ENCODE measurements around the gene ZNF385B.

GRCh38 chr2:179677746-179678505, 183.5 kb downstream of the ZNF385B start:
- no peak for TF ChIP-seq CTCF (conservative IDR thresholded peaks at IDR 0.05; ENCODE audit: low read length)
- no peak for TF ChIP-seq EZH2phosphoT487 (IDR thresholded peaks at IDR 0.05; ENCODE audit: borderline replicate concordance, low read depth, low read length)

All from OCI-LY7 (cell line).